ENCODE results near the gene RBM3. TPM values are rescaled to one million over a fixed set of nuclear protein-coding genes. Genes with fewer than 3 reads are reported as not detected.

The RBM3 gene
- total RNA-seq, 5 donors from 2014 or later (not counting 1 experiment from before 2014, with no cell fraction given), result 212 to 345 (median 222) TPM

- no CpG with 5 or more reads among the region's 2 CpGs for WGBS (ENCODE audit: insufficient coverage)
- Mint-ChIP-seq H3K4me1 (peaks cover 10 to 15% (median 14%) of the 10 kb centered on the region in 3 donors), H3K36me3 (no peaks in the 10 kb centered on the region), H3K9me3 (no peaks in the 10 kb centered on the region), H3K4me3 (no peak overlapping the region), H3K27ac (no peak overlapping the region), H3K27me3 (no peaks in the 10 kb centered on the region)
- H3K4me3 ChIP-seq (ENCODE audit: control insufficient read depth in 1 of 2, extremely low read depth in 1 of 2, low read length in 1 of 2), result no peak overlapping the region
- H3K27me3 ChIP-seq (replicated peaks in 1 of 2; ENCODE audit: control insufficient read depth in 2 of 2, extremely low read depth in 1 of 2, insufficient read depth in 2 of 2, low read length in 1 of 2), result peaks cover 0 to 3% of the 10 kb centered on the region in 2 experiments
- H3K4me1 ChIP-seq (ENCODE audit: control insufficient read depth in 1 of 2, extremely low read depth in 1 of 2, insufficient read depth in 2 of 2, low read length in 2 of 2), result peaks cover 0 to 16% of the 10 kb centered on the region in 2 experiments
- no peaks in the 10 kb centered on the region for H3K9me3 ChIP-seq
- POLR2A ChIA-PET, result interaction anchor here in 1 of 2 donors (0.8 to 1.2 kb wide), 2 partner anchors 17 to 64 kb away, joined by 6 read pairs; no protein-coding TSS in a partner anchor
- H3K36me3 ChIP-seq (ENCODE audit: control insufficient read depth in 2 of 2, extremely low read depth in 1 of 2, insufficient read depth in 1 of 2, low read length in 1 of 2), result peaks cover 0 to 16% of the 10 kb centered on the region in 2 donors
- CTCF ChIA-PET, result no interaction called here
- DNase-seq (no peak), ATAC-seq (replicated peaks in 1 of 4) (no peak)
- H3K27ac ChIP-seq (ENCODE audit: low read length), result no peak overlapping the region
These were observed 21.6 kb downstream of the RBM3 start for GRCh38 chrX:48595929-48596328.

GRCh38 chrX:48597353-48598264 is 23.3 kb downstream of the RBM3 start, which contains the start of gene WDR13:
Gene WDR13, plus strand, starts transcription at chrX:48597492. Its CDS starts 505 bp downstream, at chrX:48597997.
- WGBS (ENCODE audit: insufficient coverage), result 0% methylated on average over 17 of the region's 62 CpGs
- Histone ChIP-seq H3K36me3 (ENCODE audit: control insufficient read depth in 2 of 2, extremely low read depth in 1 of 2, insufficient read depth in 1 of 2, low read length in 1 of 2) (peaks cover 2 to 16% of the 10 kb centered on the region in 2 donors), H3K27me3 (replicated peaks in 1 of 2; ENCODE audit: control insufficient read depth in 2 of 2, extremely low read depth in 1 of 2, insufficient read depth in 2 of 2, low read length in 1 of 2) (no peaks in the 10 kb centered on the region), H3K4me3 (ENCODE audit: control insufficient read depth in 1 of 2, extremely low read depth in 1 of 2, low read length in 1 of 2) (peak within 1 kb of the TSS; percentile 55 to 93), H3K4me1 (ENCODE audit: control insufficient read depth in 1 of 2, extremely low read depth in 1 of 2, insufficient read depth in 2 of 2, low read length in 2 of 2) (peaks cover 0 to 16% of the 10 kb centered on the region in 2 experiments), H3K27ac (ENCODE audit: low read length) (peak within 1 kb of the TSS; percentile 99), H3K9me3 (no peaks in the 10 kb centered on the region)
- H3K9me3 Mint-ChIP-seq, result no peaks in the 10 kb centered on the region
- no peaks in the 10 kb centered on the region for H3K36me3 Mint-ChIP-seq
- ATAC-seq (replicated peaks in 1 of 4) (peak; percentile 82 to 89 (median 86)), DNase-seq (peak; percentile 78 to 93 (median 86))
- peak within 1 kb of the TSS; percentile 99 to 100 for H3K27ac Mint-ChIP-seq
- peaks cover 10 to 15% (median 14%) of the 10 kb centered on the region in 3 donors for H3K4me1 Mint-ChIP-seq
- ChIA-PET POLR2A (no interaction called here), CTCF (interaction anchor here in 1 of 2 donors (1.1 kb wide), 1 partner anchor 23 kb away, joined by 3 read pairs; the partner anchor contains the start of gene RBM3)
- no peaks in the 10 kb centered on the region for H3K27me3 Mint-ChIP-seq
- H3K4me3 Mint-ChIP-seq, result peak within 1 kb of the TSS; percentile 92 to 97 (median 95)

- no peak for DNase-seq
- Histone ChIP-seq H3K36me3 (ENCODE audit: control insufficient read depth in 2 of 2, extremely low read depth in 1 of 2, insufficient read depth in 1 of 2, low read length in 1 of 2) (peaks cover 2 to 16% of the 10 kb centered on the region in 2 donors), H3K4me3 (ENCODE audit: control insufficient read depth in 1 of 2, extremely low read depth in 1 of 2, low read length in 1 of 2) (peak overlapping the region in 1 of 2 donors; percentile 93), H3K4me1 (ENCODE audit: control insufficient read depth in 1 of 2, extremely low read depth in 1 of 2, insufficient read depth in 2 of 2, low read length in 2 of 2) (peaks cover 0 to 16% of the 10 kb centered on the region in 2 experiments), H3K27me3 (replicated peaks in 1 of 2; ENCODE audit: control insufficient read depth in 2 of 2, extremely low read depth in 1 of 2, insufficient read depth in 2 of 2, low read length in 1 of 2) (no peaks in the 10 kb centered on the region), H3K9me3 (no peaks in the 10 kb centered on the region), H3K27ac (ENCODE audit: low read length) (peak overlapping the region; percentile 99)
- CTCF ChIA-PET, result interaction anchor here in 1 of 2 donors (1.1 kb wide), 1 partner anchor 24 kb away, joined by 3 read pairs; the partner anchor contains the start of gene RBM3
- H3K27me3 Mint-ChIP-seq, result no peaks in the 10 kb centered on the region
- POLR2A ChIA-PET, result no interaction called here
- WGBS (ENCODE audit: insufficient coverage), result 95% methylated on average over 16 of the region's 25 CpGs
- no peak overlapping the region for H3K27ac Mint-ChIP-seq
- no peaks in the 10 kb centered on the region for H3K9me3 Mint-ChIP-seq
- no peak for ATAC-seq (replicated peaks in 1 of 4)
- H3K4me1 Mint-ChIP-seq, result peaks cover 10 to 15% (median 14%) of the 10 kb centered on the region in 3 donors
- peaks cover 3% of the 10 kb centered on the region for H3K36me3 Mint-ChIP-seq
- peak overlapping the region; percentile 92 to 97 (median 95) for H3K4me3 Mint-ChIP-seq
These were observed 24.3 kb downstream of the RBM3 start for GRCh38 chrX:48598614-48599013.

DNA sequence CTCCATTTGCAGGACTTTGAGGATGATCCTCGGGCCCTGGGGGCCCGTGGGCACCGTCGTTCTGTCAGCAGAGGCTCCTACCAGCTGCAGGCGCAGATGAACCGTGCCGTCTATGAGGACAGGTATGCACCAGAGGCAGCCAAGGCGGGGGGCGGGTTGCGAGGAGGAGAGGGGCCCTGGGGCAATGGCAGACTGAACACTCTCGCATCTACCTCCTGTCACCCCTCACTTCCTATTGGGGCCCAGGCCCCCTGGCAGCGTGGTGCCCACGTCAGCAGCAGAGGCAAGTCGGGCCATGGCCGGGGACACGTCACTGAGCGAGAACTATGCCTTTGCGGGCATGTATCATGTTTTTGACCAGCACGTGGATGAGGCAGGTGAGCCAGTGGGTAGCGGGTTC is 25.1 kb downstream of the RBM3 start:
- Histone ChIP-seq H3K4me3 (ENCODE audit: control insufficient read depth in 1 of 2, extremely low read depth in 1 of 2, low read length in 1 of 2) (no peak overlapping the region), H3K9me3 (no peaks in the 10 kb centered on the region), H3K27ac (ENCODE audit: low read length) (no peak overlapping the region), H3K4me1 (ENCODE audit: control insufficient read depth in 1 of 2, extremely low read depth in 1 of 2, insufficient read depth in 2 of 2, low read length in 2 of 2) (peaks cover 0 to 16% of the 10 kb centered on the region in 2 experiments), H3K27me3 (replicated peaks in 1 of 2; ENCODE audit: control insufficient read depth in 2 of 2, extremely low read depth in 1 of 2, insufficient read depth in 2 of 2, low read length in 1 of 2) (no peaks in the 10 kb centered on the region), H3K36me3 (ENCODE audit: control insufficient read depth in 2 of 2, extremely low read depth in 1 of 2, insufficient read depth in 1 of 2, low read length in 1 of 2) (peaks cover 2 to 19% of the 10 kb centered on the region in 2 donors)
- ChIA-PET POLR2A (no interaction called here), CTCF (no interaction called here)
- no peak for ATAC-seq (replicated peaks in 1 of 4)
- Mint-ChIP-seq H3K27ac (no peak overlapping the region), H3K9me3 (no peaks in the 10 kb centered on the region), H3K4me3 (peak overlapping the region in 1 of 3 donors; percentile 3), H3K4me1 (peaks cover 10 to 15% (median 14%) of the 10 kb centered on the region in 3 donors), H3K27me3 (no peaks in the 10 kb centered on the region), H3K36me3 (peaks cover 5% of the 10 kb centered on the region)
- WGBS (ENCODE audit: insufficient coverage), result 90% methylated on average over 2 of the region's 20 CpGs
- DNase-seq, result no peak

GRCh38 chrX:48600226-48600625 is 25.9 kb downstream of the RBM3 start:
- H3K9me3 Mint-ChIP-seq, result no peaks in the 10 kb centered on the region
- Histone ChIP-seq H3K9me3 (no peaks in the 10 kb centered on the region), H3K27ac (ENCODE audit: low read length) (no peak overlapping the region), H3K27me3 (replicated peaks in 1 of 2; ENCODE audit: control insufficient read depth in 2 of 2, extremely low read depth in 1 of 2, insufficient read depth in 2 of 2, low read length in 1 of 2) (no peaks in the 10 kb centered on the region), H3K4me3 (ENCODE audit: control insufficient read depth in 1 of 2, extremely low read depth in 1 of 2, low read length in 1 of 2) (no peak overlapping the region), H3K36me3 (ENCODE audit: control insufficient read depth in 2 of 2, extremely low read depth in 1 of 2, insufficient read depth in 1 of 2, low read length in 1 of 2) (peaks cover 5 to 24% of the 10 kb centered on the region in 2 donors), H3K4me1 (ENCODE audit: control insufficient read depth in 1 of 2, extremely low read depth in 1 of 2, insufficient read depth in 2 of 2, low read length in 2 of 2) (peaks cover 0 to 16% of the 10 kb centered on the region in 2 experiments)
- peaks cover 9% of the 10 kb centered on the region for H3K36me3 Mint-ChIP-seq
- H3K27me3 Mint-ChIP-seq, result no peaks in the 10 kb centered on the region
- no peak for ATAC-seq (replicated peaks in 1 of 4)
- H3K27ac Mint-ChIP-seq, result no peak overlapping the region
- CTCF ChIA-PET, result no interaction called here
- H3K4me1 Mint-ChIP-seq, result peaks cover 10 to 15% (median 14%) of the 10 kb centered on the region in 3 donors
- POLR2A ChIA-PET, result no interaction called here
- no peak for DNase-seq
- WGBS (ENCODE audit: insufficient coverage), result 97% methylated on average over 10 of the region's 19 CpGs
- no peak overlapping the region for H3K4me3 Mint-ChIP-seq

GRCh38 chrX:48601741-48602394 is 27.6 kb downstream of the RBM3 start:
- CTCF ChIA-PET, result interaction anchor here (0.5 to 0.7 kb wide), 2 partner anchors 306 to 683 kb away, joined by 5 to 6 read pairs; no protein-coding TSS in a partner anchor
- H3K4me3 ChIP-seq (ENCODE audit: control insufficient read depth in 1 of 2, extremely low read depth in 1 of 2, low read length in 1 of 2), result no peak overlapping the region
- POLR2A ChIA-PET, result no interaction called here
- H3K4me3 Mint-ChIP-seq, result no peak overlapping the region
- WGBS (ENCODE audit: insufficient coverage), result 100% methylated on average over 2 of the region's 17 CpGs
- no peaks in the 10 kb centered on the region for H3K9me3 ChIP-seq
- peaks cover 10 to 15% (median 14%) of the 10 kb centered on the region in 3 donors for H3K4me1 Mint-ChIP-seq
- no peaks in the 10 kb centered on the region for H3K27me3 ChIP-seq (replicated peaks in 1 of 2; ENCODE audit: control insufficient read depth in 2 of 2, extremely low read depth in 1 of 2, insufficient read depth in 2 of 2, low read length in 1 of 2)
- peaks cover 11% of the 10 kb centered on the region for H3K36me3 Mint-ChIP-seq
- H3K4me1 ChIP-seq (ENCODE audit: control insufficient read depth in 1 of 2, extremely low read depth in 1 of 2, insufficient read depth in 2 of 2, low read length in 2 of 2), result peaks cover 0 to 16% of the 10 kb centered on the region in 2 experiments
- ATAC-seq (replicated peaks in 1 of 4) (no peak), DNase-seq (no peak)
- peaks cover 5 to 24% of the 10 kb centered on the region in 2 donors for H3K36me3 ChIP-seq (ENCODE audit: control insufficient read depth in 2 of 2, extremely low read depth in 1 of 2, insufficient read depth in 1 of 2, low read length in 1 of 2)
- no peaks in the 10 kb centered on the region for H3K27me3 Mint-ChIP-seq
- H3K9me3 Mint-ChIP-seq, result no peaks in the 10 kb centered on the region
- no peak overlapping the region for H3K27ac Mint-ChIP-seq
- no peak overlapping the region for H3K27ac ChIP-seq (ENCODE audit: low read length)
